HepG2 (cell line): ENCODE data around the gene TKFC. TPM values are rescaled to one million over a fixed set of nuclear protein-coding genes. Genes with fewer than 3 reads are reported as not detected.

ENCODE experiments used
- BCL3 ChIP-seq: sonication (generic); formaldehyde crosslinking; IDR thresholded peaks from 2 replicates; pipeline ENCODE4 v1.5.1; 2020; ENCODE audit warnings: mild to moderate bottlenecking, missing genetic modification reagents, moderate library complexity
- CREB1 ChIP-seq, 2 experiments: fragments of 450-650 bp in 1 of 2; IDR thresholded peaks; 2 replicates each; pipeline ENCODE4 v1.6.1; 2016 to 2017; ENCODE audit warnings: control low read depth in 1 of 2, mild to moderate bottlenecking in 1 of 2, missing compliant biosample characterization in 1 of 2, missing genetic modification characterization in 1 of 2
- HINFP ChIP-seq: sonication (generic); formaldehyde crosslinking; IDR thresholded peaks from 2 replicates; pipeline ENCODE4 v1.4.0; 2020; ENCODE audit warnings: low read depth, mild to moderate bottlenecking, missing genetic modification reagents
- HOXA9 ChIP-seq: sonication (generic); formaldehyde crosslinking; IDR thresholded peaks from 2 replicates; pipeline ENCODE4 v1.8.1; 2022; ENCODE audit warnings: missing genetic modification reagents, mild to moderate bottlenecking, moderate library complexity, borderline replicate concordance
- HOXD1 ChIP-seq: sonication (generic); formaldehyde crosslinking; IDR thresholded peaks from 2 replicates; pipeline ENCODE4 v1.5.0; 2020; ENCODE audit warnings: missing genetic modification reagents
- JUND ChIP-seq: sonication (generic); formaldehyde crosslinking; IDR thresholded peaks from 2 replicates; pipeline ENCODE4 v1.8.0; 2022; ENCODE audit warnings: mild to moderate bottlenecking, missing genetic modification reagents
- MAFK ChIP-seq, 2 experiments: IDR thresholded peaks in 1 of 2; conservative IDR thresholded peaks in 1 of 2; 2 replicates each; pipeline ENCODE4 v1.6.1; 2011; ENCODE audit warnings: improper control_type of control experiment in 2 of 2, low read length in 2 of 2
- PAWR ChIP-seq: sonication (generic); formaldehyde crosslinking; IDR thresholded peaks from 2 replicates; pipeline ENCODE4 v1.4.0; 2020; ENCODE audit warnings: missing genetic modification reagents, mild to moderate bottlenecking, borderline replicate concordance
- PLSCR1 ChIP-seq: sonication (generic); formaldehyde crosslinking; IDR thresholded peaks from 2 replicates; pipeline ENCODE4 v1.5.0; 2020; ENCODE audit warnings: missing genetic modification reagents, mild to moderate bottlenecking, borderline replicate concordance
- RBFOX2 ChIP-seq: fragments of 200-400 bp; formaldehyde crosslinking; IDR thresholded peaks from 2 replicates; pipeline ENCODE4 v1.6.1; 2017; ENCODE audit warnings: low read depth, mild to moderate bottlenecking, low read length
- RFX3 ChIP-seq: IDR thresholded peaks from 2 replicates; pipeline ENCODE4 v1.6.1; 2016; ENCODE audit warnings: missing biosample characterization, missing genetic modification reagents
- TOPORS ChIP-seq: sonication (generic); formaldehyde crosslinking; IDR thresholded peaks from 2 replicates; pipeline ENCODE4 v1.8.0; 2023; ENCODE audit warnings: mild to moderate bottlenecking, missing genetic modification reagents
- TRIM22 ChIP-seq: fragments of 450-650 bp; IDR thresholded peaks from 2 replicates; pipeline ENCODE4 v1.6.1; 2017
- ZNF124 ChIP-seq: sonication (generic); formaldehyde crosslinking; IDR thresholded peaks from 2 replicates; pipeline ENCODE4 v1.4.0; 2020; ENCODE audit warnings: missing genetic modification reagents
- ZNF230 ChIP-seq: sonication (generic); formaldehyde crosslinking; IDR thresholded peaks from 2 replicates; pipeline ENCODE4 v1.4.0; 2020; ENCODE audit warnings: mild to moderate bottlenecking, missing genetic modification reagents
- ZNF251 ChIP-seq: sonication (generic); formaldehyde crosslinking; IDR thresholded peaks from 2 replicates; pipeline ENCODE4 v1.9.0; 2021; ENCODE audit warnings: mild to moderate bottlenecking, missing genetic modification reagents
- ZNF556 ChIP-seq: sonication (generic); formaldehyde crosslinking; IDR thresholded peaks from 2 replicates; pipeline ENCODE4 v1.4.0; 2020; ENCODE audit warnings: mild to moderate bottlenecking, missing genetic modification reagents, borderline replicate concordance
- ZNF775 ChIP-seq: sonication (generic); formaldehyde crosslinking; IDR thresholded peaks from 2 replicates; pipeline ENCODE4 v1.4.0; 2020; ENCODE audit warnings: missing genetic modification reagents, mild to moderate bottlenecking, moderate library complexity, borderline replicate concordance
- ZNF891 ChIP-seq: sonication (generic); formaldehyde crosslinking; IDR thresholded peaks from 2 replicates; pipeline ENCODE4 v1.5.0; 2020; ENCODE audit warnings: mild to moderate bottlenecking, missing genetic modification reagents
- ZXDC ChIP-seq: sonication (generic); formaldehyde crosslinking; IDR thresholded peaks from 2 replicates; pipeline ENCODE4 v1.5.0; 2020; ENCODE audit warnings: mild to moderate bottlenecking, missing genetic modification reagents
- polyA plus RNA-seq, 8 experiments: library from polyadenylated mRNA; depleted of rRNA in 3 of 8; stranded (reverse) in 7 of 8; unstranded in 1 of 8; fragments of >200 nt; fragmentation: Illumina TruSeq in 4 of 8; extraction: Trizol in 4 of 8; gene quantifications; 2 replicates each; pipeline versions ENCODE4 v1.2.1 to v1.2.3, GENCODE V29; 2011 to 2016; ENCODE audit warnings: low read depth in 4 of 8, missing spikeins in 1 of 8, mixed read lengths in 1 of 8; ENCODE audit not compliant: insufficient read depth in 1 of 8
- total RNA-seq, 5 experiments: library from RNA; depleted of rRNA; stranded (reverse); fragments of >200 nt; fragmentation: Illumina TruSeq; extraction: Trizol; gene quantifications; 2 replicates each; pipeline ENCODE4 v1.2.3, GENCODE V29; 2016; ENCODE audit warnings: low read depth in 1 of 5

TKFC gene
- total and polyA plus RNA-seq, 2 of the 13 experiments (the other 11 are each of a cell fraction or from before 2014, with no cell fraction given), result 147 to 197 TPM

- TF ChIP-seq ZXDC (CRISPR knock-in tag), result no peak
- no peak for TF ChIP-seq CREB1 (IDR thresholded peaks at IDR 0.05)
- TF ChIP-seq CREB1 (CRISPR knock-in tag; IDR thresholded peaks at IDR 0.05), result no peak
- no peak for TF ChIP-seq PLSCR1 (CRISPR knock-in tag)
- TF ChIP-seq ZNF251 (CRISPR knock-in tag), result no peak
- TF ChIP-seq ZNF124 (CRISPR knock-in tag), result peak; percentile 38; the same call in 1 of the 2 replicates
- no peak; the same call in 1 of the 2 replicates for TF ChIP-seq ZNF891 (CRISPR knock-in tag)
- TF ChIP-seq ZNF775 (CRISPR knock-in tag), result no peak
- TF ChIP-seq HOXA9, result no peak
- no peak for TF ChIP-seq TOPORS
- TF ChIP-seq ZNF230, result no peak
- TF ChIP-seq JUND (CRISPR knock-in tag), result no peak
- TF ChIP-seq TRIM22, result no peak
- TF ChIP-seq HOXD1, result no peak
- TF ChIP-seq ZNF556, result peak; percentile 99
- no peak for TF ChIP-seq HINFP (CRISPR knock-in tag)
- peak; percentile 10; the same call in 1 of the 2 replicates for TF ChIP-seq RBFOX2
- TF ChIP-seq PAWR (CRISPR knock-in tag), result no peak
- no peak for TF ChIP-seq RFX3
- TF ChIP-seq MAFK (conservative IDR thresholded peaks at IDR 0.05 in 1 of 2, IDR thresholded peaks at IDR 0.05 in 1 of 2; ENCODE audit: low read length in 2 of 2), result no peak
- no peak for TF ChIP-seq BCL3 (CRISPR knock-in tag)
Measured at GRCh38 chr11:61336171-61336935, 3.3 kb downstream of the TKFC start (continued).
